HFF-Myc (cell line): ENCODE results near the gene ZFP36L1.

ENCODE experiments used
- DNase-seq: peaks from one replicate; pipeline ENCODE4 v3.0.0-alpha.2; 2011; ENCODE audit warnings: low read depth; ENCODE audit errors: extremely low read depth
- H3K4me3 ChIP-seq: replicated peaks from 2 replicates; pipeline ENCODE4 v1.5.1; 2011; ENCODE audit warnings: low read depth, mild to moderate bottlenecking, control low read depth, low read length
- TF ChIP-seq, protein P1 (sequence below): IDR thresholded peaks from 2 replicates; pipeline ENCODE4 v1.5.1; 2012; ENCODE audit warnings: mild to moderate bottlenecking, low read depth, low read length, control low read depth; ENCODE audit errors: missing control alignments

The ZFP36L1 gene

DNA sequence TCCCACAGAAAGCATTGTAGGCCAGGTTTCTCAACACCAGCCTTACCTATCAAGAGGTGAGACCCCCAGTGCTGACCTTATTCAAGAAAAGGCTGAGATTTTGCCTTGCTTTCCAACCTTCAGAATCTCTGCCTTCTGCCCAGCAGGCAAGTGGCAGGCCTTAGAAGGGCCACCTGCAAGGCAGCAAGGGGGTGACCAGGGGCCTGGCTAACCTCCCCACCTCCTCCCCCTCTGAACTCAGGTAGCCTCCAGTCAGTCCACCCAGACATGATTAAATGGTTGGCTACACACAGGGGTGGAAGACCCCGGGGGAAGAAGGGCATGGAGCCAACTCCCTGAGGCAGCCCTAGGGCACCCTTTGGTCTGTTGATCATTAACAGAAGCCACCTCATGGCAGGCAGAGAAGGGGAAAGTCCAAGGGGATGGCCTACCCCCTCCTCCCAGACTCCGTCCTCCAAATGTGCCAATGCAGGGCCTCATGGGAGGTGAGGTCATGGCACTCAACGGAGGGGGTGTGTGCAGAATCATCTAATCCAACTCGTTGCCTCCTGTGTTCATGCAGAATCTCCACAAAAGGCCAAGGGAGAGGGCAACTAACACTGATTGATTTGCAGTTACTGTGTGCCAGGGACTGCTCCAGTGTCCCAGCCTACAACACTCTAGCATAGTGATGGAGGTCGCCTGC, 8.5 kb downstream of the ZFP36L1 start:
- no peak for DNase-seq
- H3K4me3 ChIP-seq = no peak overlapping the region
- TF ChIP-seq, protein P1, sequence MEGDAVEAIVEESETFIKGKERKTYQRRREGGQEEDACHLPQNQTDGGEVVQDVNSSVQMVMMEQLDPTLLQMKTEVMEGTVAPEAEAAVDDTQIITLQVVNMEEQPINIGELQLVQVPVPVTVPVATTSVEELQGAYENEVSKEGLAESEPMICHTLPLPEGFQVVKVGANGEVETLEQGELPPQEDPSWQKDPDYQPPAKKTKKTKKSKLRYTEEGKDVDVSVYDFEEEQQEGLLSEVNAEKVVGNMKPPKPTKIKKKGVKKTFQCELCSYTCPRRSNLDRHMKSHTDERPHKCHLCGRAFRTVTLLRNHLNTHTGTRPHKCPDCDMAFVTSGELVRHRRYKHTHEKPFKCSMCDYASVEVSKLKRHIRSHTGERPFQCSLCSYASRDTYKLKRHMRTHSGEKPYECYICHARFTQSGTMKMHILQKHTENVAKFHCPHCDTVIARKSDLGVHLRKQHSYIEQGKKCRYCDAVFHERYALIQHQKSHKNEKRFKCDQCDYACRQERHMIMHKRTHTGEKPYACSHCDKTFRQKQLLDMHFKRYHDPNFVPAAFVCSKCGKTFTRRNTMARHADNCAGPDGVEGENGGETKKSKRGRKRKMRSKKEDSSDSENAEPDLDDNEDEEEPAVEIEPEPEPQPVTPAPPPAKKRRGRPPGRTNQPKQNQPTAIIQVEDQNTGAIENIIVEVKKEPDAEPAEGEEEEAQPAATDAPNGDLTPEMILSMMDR = no peak

DNA sequence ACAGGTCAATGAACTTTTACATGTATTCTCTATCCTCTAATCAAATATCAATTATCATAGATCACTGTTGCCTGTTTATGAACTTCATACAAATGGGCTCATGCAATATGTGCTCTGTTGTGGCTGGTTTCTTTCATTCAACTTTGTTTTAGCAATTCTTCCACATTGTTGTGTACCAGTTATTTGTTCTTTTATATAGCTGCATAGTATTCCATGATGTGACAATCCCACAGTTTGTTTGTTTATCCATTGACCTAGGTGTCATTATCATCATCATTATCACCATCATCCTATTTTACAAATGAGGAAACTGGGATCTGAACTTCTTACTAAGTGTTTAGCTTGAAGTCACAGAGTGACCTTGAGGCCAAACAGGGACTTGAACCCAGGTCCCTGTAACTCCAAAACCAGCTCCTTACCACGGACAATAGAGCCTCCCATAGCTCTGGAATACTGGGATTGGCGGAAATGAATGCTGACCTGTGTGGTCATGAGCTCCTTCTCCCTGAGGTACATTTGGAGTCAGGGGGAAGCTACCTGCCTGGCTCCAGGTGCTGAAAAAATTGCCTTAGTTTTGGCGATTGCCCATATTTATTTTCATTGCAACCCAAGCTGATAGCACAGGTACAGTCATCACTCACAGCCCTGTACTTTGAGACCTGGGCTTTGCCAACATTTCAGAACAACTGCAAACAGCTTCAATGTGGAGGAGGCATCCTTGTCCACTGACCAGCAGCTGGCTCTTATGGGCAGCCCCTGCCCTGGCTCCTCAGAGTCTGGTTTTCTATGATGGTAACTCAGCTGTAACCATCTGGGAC, 9.2 kb downstream of the ZFP36L1 start:
- no peak overlapping the region for H3K4me3 ChIP-seq
- TF ChIP-seq, protein P1 = no peak
- DNase-seq = no peak

DNA sequence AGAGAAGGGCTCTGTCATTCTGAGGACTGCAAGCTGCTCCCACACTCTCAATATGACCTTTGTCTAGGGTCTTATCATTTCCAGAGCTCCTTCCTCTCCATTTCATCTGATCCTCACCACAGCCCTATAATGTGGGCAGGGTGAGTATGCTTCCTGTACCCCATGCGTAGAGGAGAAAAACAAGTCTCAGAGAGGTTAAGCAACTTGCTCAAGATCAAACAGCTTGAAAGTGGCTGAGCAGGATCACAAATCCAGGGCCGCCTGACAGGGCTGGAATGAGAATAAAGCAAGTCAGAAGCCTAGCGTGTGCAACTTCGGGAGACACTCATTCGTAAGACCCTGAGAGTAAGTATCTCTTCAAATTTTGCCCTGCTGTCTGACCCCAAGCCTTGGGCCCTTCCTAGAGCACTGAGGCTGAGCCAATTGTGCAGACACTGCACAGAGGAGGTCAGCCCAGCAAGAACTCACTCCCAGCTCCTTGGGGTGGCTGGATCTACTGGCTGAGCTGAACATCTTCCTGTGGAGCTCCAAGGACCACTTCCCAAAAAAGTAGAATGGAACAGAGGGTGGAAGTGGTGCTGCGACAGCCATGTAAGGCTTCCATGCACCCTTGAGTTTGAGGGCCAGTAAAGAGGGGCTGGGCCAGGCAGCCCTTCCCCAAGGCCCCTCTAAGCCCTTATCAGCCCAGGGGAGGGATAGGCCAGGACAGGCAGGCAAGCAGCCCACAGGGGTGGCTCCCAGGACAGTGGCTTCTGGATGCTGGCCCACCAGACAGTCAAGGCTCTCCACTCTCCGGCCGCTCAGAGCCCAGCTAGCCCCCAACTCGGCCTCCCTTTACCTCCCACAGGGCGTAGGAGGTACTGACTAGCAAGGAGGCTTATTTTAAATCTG, 10.5 kb downstream of the ZFP36L1 start:
- no peak for DNase-seq
- TF ChIP-seq, protein P1 = no peak
- no peak overlapping the region for H3K4me3 ChIP-seq

DNA sequence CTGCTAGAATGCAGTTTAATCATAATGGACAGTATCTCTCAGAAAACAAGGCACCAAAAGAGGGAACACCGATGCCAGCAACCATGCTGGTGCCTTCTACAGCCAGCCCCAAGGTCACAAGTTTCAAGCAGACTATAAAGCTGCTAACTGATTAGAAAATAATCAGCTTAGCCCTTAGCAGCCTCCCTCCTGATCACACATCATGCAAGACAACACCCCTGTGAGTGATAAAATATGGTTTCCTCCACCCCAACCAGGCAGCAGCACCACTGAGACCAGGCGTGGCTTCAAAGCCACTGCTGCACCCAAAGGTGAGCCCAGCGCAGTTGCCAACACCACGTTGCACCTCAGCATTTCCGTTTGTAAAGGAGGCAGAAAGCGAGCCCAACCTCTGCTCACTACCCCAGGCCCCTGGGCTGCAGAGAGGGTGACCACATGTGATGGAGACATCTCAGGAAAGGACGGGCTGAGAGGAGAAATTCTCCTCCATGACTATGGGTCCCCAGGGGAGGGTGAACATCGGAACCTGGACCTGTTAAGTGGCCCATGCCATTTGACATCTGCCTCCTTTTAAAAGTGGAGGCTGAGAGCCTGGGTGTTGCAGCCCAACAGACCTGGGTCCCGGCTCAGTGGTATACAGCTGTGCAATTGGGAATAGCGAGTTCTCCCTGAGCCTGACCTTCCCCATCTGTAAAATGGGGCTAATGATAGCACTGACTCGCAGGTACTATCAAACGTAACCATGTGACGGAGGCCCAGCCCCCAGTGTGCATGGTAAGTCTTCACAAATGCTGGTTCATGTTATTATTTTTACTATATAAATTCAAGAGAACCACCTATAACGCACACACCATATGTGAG, 11.5 kb downstream of the ZFP36L1 start:
- H3K4me3 ChIP-seq = no peak overlapping the region
- DNase-seq = no peak
- TF ChIP-seq, protein P1 = no peak

DNA sequence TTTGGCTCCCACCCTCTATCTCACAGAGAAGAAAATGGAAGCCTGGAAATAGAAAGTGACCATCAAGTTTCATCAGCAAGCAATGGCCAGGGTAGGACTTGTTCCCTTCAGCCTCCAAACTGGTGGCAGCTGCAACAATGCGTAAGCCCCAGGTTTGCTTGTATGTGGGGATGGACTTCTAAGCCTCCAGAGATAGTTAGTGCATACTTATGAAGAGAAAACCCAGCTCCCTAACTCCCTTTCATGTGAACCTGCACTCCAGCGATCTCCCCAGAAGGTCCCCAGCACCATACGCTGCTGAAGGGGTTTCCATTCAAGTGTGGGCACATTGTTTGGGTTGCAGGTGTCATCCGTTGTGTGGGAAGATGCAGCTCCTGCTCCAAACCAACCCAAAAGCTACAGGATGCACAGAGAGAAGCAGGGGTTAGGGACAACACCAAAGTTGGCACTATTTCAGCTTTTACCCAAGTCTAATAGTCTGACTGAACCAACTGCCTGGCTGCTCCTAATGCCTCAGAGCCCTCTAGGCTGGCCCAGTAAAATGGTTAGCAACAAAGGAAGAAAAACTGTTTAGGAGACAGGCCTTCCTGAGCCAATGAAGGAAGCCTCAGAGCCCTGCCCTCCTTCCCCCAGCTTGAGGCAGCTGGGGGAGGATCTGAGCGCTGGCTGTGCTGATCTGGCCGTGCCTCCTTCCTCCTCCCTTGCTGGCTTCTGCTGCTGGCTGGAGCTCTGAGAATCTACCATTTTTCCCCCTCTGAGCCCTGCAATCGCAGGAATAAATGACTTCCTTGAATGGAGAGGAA, 12.3 kb downstream of the ZFP36L1 start:
- no peak for DNase-seq
- H3K4me3 ChIP-seq = no peak overlapping the region
- TF ChIP-seq, protein P1 = no peak
